ENCODE measurements around the gene CAMKMT.

The CAMKMT gene

DNA sequence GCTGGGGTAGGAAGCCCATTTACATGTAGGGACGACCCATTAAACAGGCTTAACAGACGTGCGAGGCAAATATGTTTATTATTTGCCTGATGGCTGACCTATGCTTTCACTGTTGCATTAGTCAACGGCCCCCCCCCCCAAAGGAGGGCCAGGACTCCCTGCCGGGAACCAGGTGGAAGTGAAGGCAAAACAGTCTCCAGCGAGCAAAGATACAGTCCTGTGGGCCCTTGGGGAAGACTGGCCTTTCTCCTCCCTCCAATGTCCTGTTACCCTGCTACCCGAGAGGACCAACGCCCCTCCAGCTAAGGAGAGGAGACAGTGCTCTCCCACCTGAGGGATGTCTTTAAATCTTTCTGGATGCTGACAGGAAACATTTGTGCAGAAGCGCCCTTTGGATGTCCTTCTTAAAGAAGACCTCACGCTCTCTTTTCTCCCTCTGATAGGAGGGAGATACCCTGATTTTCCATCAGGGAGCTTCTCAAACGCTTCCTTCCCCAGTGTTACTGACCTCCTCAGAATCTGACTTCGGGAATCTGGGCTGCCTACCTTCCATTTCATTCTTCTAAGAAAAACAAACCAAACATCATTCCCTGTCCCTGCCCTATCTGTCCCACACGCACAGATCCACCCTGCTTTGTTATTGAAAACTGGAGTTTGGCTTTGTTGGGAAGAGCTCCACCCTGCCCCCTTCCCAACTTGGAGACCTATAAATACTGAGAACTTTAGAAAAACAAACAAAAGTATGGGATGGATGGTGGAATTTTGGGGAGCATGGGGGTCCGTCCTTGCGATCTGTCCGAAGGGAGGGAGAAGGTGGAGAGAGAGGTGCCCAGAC, 443.9 kb downstream of the CAMKMT start:
- Histone ChIP-seq H3K27me3 (ENCODE audit: control insufficient read depth in 3 of 3, insufficient read depth in 3 of 3, low read depth in 1 of 3, low read length in 3 of 3) (peaks cover 0 to 98% (median 0%) of the 10 kb centered on the region in 3 experiments), H3K4me2 (ENCODE audit: insufficient read depth, low read length, poor library complexity, severe bottlenecking) (peak overlapping the region; percentile 45), H2BK12ac (ENCODE audit: low read length) (no peak overlapping the region), H3K9me3 (replicated peaks in 1 of 2; ENCODE audit: control insufficient read depth in 2 of 2, insufficient read depth in 1 of 2, low read depth in 1 of 2, low read length in 2 of 2) (no peaks in the 10 kb centered on the region), H2BK120ac (ENCODE audit: low read depth, low read length) (no peak overlapping the region), H3K79me1 (ENCODE audit: low read depth, low read length) (no peaks in the 10 kb centered on the region), H3K36me3 (replicated peaks in 1 of 2; ENCODE audit: control insufficient read depth in 2 of 2, insufficient read depth in 2 of 2, low read length in 2 of 2) (no peaks in the 10 kb centered on the region), H4K8ac (ENCODE audit: low read depth, low read length) (no peak overlapping the region), H2AFZ (ENCODE audit: low read length) (no peak overlapping the region), H3K4me3 (ENCODE audit: low read length in 2 of 2) (no peak overlapping the region), H2BK5ac (ENCODE audit: low read length) (no peak overlapping the region), H3K4me1 (ENCODE audit: control insufficient read depth in 2 of 2, insufficient read depth in 1 of 2, low read depth in 1 of 2, low read length in 2 of 2) (peaks cover 2 to 26% of the 10 kb centered on the region in 2 donors), H3K27ac (replicated peaks; ENCODE audit: low read length) (peak overlapping the region; percentile 95), H2BK15ac (ENCODE audit: low read length) (no peak overlapping the region), H3K4ac (ENCODE audit: low read length) (no peak overlapping the region), H4K91ac (ENCODE audit: low read depth, low read length, poor library complexity) (peak overlapping the region; percentile 74), H2AK5ac (ENCODE audit: low read depth, low read length) (no peak overlapping the region), H3K14ac (ENCODE audit: low read length) (no peak overlapping the region), H3K23ac (ENCODE audit: low read depth, low read length, poor library complexity) (no peak overlapping the region), H3K18ac (ENCODE audit: low read length) (peak overlapping the region; percentile 84), H3K9ac (ENCODE audit: low read depth, low read length, poor library complexity) (no peak overlapping the region)
- WGBS, 2 donors (ENCODE audit: extremely low coverage in 2 of 2, insufficient read length in 2 of 2, insufficient replicate concordance in 1 of 2) = no CpG with 5 or more reads among the region's 16 CpGs
- DNase-seq (ENCODE audit: low spot score) = no peak

DNA sequence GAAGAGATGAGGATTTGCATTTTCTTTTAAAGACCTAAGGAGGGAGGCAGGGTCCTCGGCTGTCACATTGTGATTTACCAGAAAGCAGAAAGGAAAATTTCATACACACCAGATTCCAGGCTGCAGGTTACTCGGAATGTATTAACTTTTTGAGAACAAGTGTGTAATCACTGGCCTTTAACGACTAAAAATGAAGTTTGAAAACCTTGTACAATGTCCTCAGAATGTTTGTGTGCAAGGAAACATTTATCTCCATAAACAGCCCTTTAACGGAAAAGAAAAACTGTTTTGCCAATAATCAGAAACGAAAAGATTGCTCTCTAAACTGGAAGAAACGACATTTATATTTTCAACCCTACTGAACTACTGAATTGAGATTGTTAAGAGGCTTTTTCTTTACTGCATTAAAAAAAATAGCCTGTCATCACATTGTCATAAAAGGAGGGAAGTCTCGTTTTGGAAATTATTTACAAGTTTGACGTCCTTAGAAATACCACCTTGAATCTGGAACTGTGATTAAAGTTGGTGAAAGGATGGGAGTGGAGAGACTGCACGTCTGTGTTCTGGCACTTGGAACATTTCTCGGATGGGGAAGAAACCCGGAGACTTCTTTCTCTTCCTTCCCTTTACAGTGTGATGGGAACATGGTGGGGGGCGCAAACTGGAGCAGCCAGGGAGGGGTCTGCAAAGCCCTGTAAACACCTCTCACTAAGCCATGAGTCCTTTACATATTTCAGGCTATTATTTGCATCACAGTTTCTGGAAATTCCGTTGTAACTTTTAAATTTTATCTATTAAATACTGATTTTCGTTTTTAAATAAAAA, 445.7 kb downstream of the CAMKMT start:
- Histone ChIP-seq H2BK120ac (ENCODE audit: low read depth, low read length) (no peak overlapping the region), H3K14ac (ENCODE audit: low read length) (no peak overlapping the region), H2BK12ac (ENCODE audit: low read length) (no peak overlapping the region), H3K4me2 (ENCODE audit: insufficient read depth, low read length, poor library complexity, severe bottlenecking) (no peak overlapping the region), H4K8ac (ENCODE audit: low read depth, low read length) (no peak overlapping the region), H3K4ac (ENCODE audit: low read length) (no peak overlapping the region), H2BK15ac (ENCODE audit: low read length) (no peak overlapping the region), H3K9me3 (replicated peaks in 1 of 2; ENCODE audit: control insufficient read depth in 2 of 2, insufficient read depth in 1 of 2, low read depth in 1 of 2, low read length in 2 of 2) (no peaks in the 10 kb centered on the region), H3K23ac (ENCODE audit: low read depth, low read length, poor library complexity) (no peak overlapping the region), H3K27me3 (ENCODE audit: control insufficient read depth in 3 of 3, insufficient read depth in 3 of 3, low read depth in 1 of 3, low read length in 3 of 3) (peaks cover 0 to 97% (median 0%) of the 10 kb centered on the region in 3 experiments), H3K79me1 (ENCODE audit: low read depth, low read length) (no peaks in the 10 kb centered on the region), H3K36me3 (replicated peaks in 1 of 2; ENCODE audit: control insufficient read depth in 2 of 2, insufficient read depth in 2 of 2, low read length in 2 of 2) (no peaks in the 10 kb centered on the region), H2BK5ac (ENCODE audit: low read length) (no peak overlapping the region), H2AK5ac (ENCODE audit: low read depth, low read length) (no peak overlapping the region), H2AFZ (ENCODE audit: low read length) (no peak overlapping the region), H3K27ac (replicated peaks; ENCODE audit: low read length) (no peak overlapping the region), H3K9ac (ENCODE audit: low read depth, low read length, poor library complexity) (no peak overlapping the region), H3K4me3 (ENCODE audit: low read length in 2 of 2) (no peak overlapping the region), H3K18ac (ENCODE audit: low read length) (no peak overlapping the region), H4K91ac (ENCODE audit: low read depth, low read length, poor library complexity) (no peak overlapping the region), H3K4me1 (ENCODE audit: control insufficient read depth in 2 of 2, insufficient read depth in 1 of 2, low read depth in 1 of 2, low read length in 2 of 2) (peaks cover under 1 to 19% of the 10 kb centered on the region in 2 donors)
- no CpG with 5 or more reads among the region's 14 CpGs for WGBS, 2 donors (ENCODE audit: extremely low coverage in 2 of 2, insufficient read length in 2 of 2, insufficient replicate concordance in 1 of 2)
- no peak for DNase-seq (ENCODE audit: low spot score)

DNA sequence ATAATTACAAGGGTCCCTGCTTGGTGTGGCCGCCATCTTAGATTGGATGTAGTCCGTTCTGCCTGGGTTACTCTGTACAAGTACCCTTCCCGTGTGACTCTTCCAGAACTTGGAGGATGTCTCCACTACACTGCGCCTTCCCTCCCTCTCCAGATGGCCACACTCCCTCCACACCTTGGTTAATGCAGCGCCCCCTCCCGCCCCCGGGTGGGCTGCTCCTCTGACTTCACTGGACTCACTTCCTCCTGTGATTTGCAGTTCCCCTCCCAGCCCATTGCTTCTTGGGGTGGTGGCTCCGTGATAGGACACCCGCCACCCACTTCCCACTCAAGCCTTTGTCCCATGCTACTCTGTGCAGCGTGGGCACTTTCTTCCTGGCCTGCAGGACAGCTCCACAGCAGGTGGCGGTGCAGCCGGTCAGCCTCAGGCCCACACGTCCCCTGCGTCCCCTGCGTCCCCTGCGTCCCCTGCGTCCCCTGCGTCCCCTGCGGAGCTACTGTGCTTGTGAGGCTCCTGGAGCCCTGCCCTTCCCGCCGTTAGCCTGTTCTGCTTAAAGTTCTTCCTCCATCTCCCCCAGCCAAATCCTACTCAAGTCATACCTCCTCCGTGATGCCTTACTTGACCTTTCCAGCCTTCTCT, 449.3 kb downstream of the CAMKMT start:
- Histone ChIP-seq H2BK120ac (ENCODE audit: low read depth, low read length) (peak overlapping the region; percentile 56), H2AFZ (ENCODE audit: low read length) (no peak overlapping the region), H3K23ac (ENCODE audit: low read depth, low read length, poor library complexity) (peak overlapping the region; percentile 28), H3K79me1 (ENCODE audit: low read depth, low read length) (no peaks in the 10 kb centered on the region), H3K4me3 (ENCODE audit: low read length in 2 of 2) (no peak overlapping the region), H4K8ac (ENCODE audit: low read depth, low read length) (no peak overlapping the region), H2BK12ac (ENCODE audit: low read length) (peak overlapping the region; percentile 53), H4K91ac (ENCODE audit: low read depth, low read length, poor library complexity) (peak overlapping the region; percentile 25), H3K27ac (replicated peaks; ENCODE audit: low read length) (no peak overlapping the region), H2BK5ac (ENCODE audit: low read length) (no peak overlapping the region), H3K36me3 (replicated peaks in 1 of 2; ENCODE audit: control insufficient read depth in 2 of 2, insufficient read depth in 2 of 2, low read length in 2 of 2) (no peaks in the 10 kb centered on the region), H3K14ac (ENCODE audit: low read length) (no peak overlapping the region), H3K4ac (ENCODE audit: low read length) (no peak overlapping the region), H3K9ac (ENCODE audit: low read depth, low read length, poor library complexity) (no peak overlapping the region), H3K9me3 (replicated peaks in 1 of 2; ENCODE audit: control insufficient read depth in 2 of 2, insufficient read depth in 1 of 2, low read depth in 1 of 2, low read length in 2 of 2) (no peaks in the 10 kb centered on the region), H2BK15ac (ENCODE audit: low read length) (peak overlapping the region; percentile 78), H3K4me1 (ENCODE audit: control insufficient read depth in 2 of 2, insufficient read depth in 1 of 2, low read depth in 1 of 2, low read length in 2 of 2) (peaks cover 0 to 5% of the 10 kb centered on the region in 2 donors), H2AK5ac (ENCODE audit: low read depth, low read length) (peak overlapping the region; percentile 90), H3K18ac (ENCODE audit: low read length) (peak overlapping the region; percentile 66), H3K4me2 (ENCODE audit: insufficient read depth, low read length, poor library complexity, severe bottlenecking) (no peak overlapping the region), H3K27me3 (ENCODE audit: control insufficient read depth in 3 of 3, insufficient read depth in 3 of 3, low read depth in 1 of 3, low read length in 3 of 3) (peaks cover 0 to 92% (median 0%) of the 10 kb centered on the region in 3 experiments)
- no CpG with 5 or more reads among the region's 22 CpGs for WGBS, 2 donors (ENCODE audit: extremely low coverage in 2 of 2, insufficient read length in 2 of 2, insufficient replicate concordance in 1 of 2)
- no peak for DNase-seq (ENCODE audit: low spot score)
